Body of pancreas (tissue), 4 donors: ENCODE measurements around the gene RICTOR. TPM values are rescaled to one million over a fixed set of nuclear protein-coding genes. Genes with fewer than 3 reads are reported as not detected.

Source experiments
- ATAC-seq: fragments of 150-250 bp; one replicate; pipeline ENCODE4 v1.9.1; 2016
- DNase-seq, 4 donors: peaks; one replicate each; pipeline ENCODE4 v3.0.0-alpha.2; 2019
- H3K27ac ChIP-seq, 4 donors: fragments of 200-600 bp; sonication (generic); 1 replicate in 3 of 4; 2 replicates in 1 of 4; pipeline versions ENCODE4 v1.5.1 to v1.6.1; 2016 to 2019; ENCODE audit warnings: mild to moderate bottlenecking in 1 of 4, mixed read lengths in 1 of 4, moderate library complexity in 1 of 4
- H3K27me3 ChIP-seq, 2 donors: fragments of 200-600 bp; sonication (generic); one replicate each; pipeline ENCODE4 v1.6.0; 2016; ENCODE audit warnings: mild to moderate bottlenecking in 1 of 2
- H3K36me3 ChIP-seq, 2 donors: fragments of 200-600 bp; sonication (generic); replicated peaks in 1 of 2; 2 replicates each; pipeline ENCODE4 v1.5.1; 2016; ENCODE audit warnings: low read depth in 2 of 2; ENCODE audit not compliant: insufficient read depth in 1 of 2
- H3K4me1 ChIP-seq: fragments of 200-600 bp; sonication (generic); one replicate; pipeline ENCODE4 v1.6.0; 2016
- H3K4me3 ChIP-seq, 2 donors: fragments of 200-600 bp; sonication (generic); 1 replicate in 1 of 2; 2 replicates in 1 of 2; pipeline ENCODE4 v1.5.1; 2016 to 2019
- H3K9me3 ChIP-seq, 3 donors: fragments of 200-600 bp; sonication (generic); 1 replicate in 2 of 3; 2 replicates in 1 of 3; pipeline ENCODE4 v1.5.1; 2016
- POLR2A ChIP-seq, 3 donors: fragments of 450-650 bp; IDR thresholded peaks; one replicate each; pipeline ENCODE4 v1.6.1; 2016; ENCODE audit warnings: antibody characterized with exemption in 3 of 3, mild to moderate bottlenecking in 2 of 3
- WGBS, 2 donors: methylation state at CpG; one replicate each; pipeline ENCODE4 v1.1.5; 2017; 5-methylcytosine and 5-hydroxymethylcytosine counted together
- intact Hi-C: fragments of 100-400 bp; cut with DNase I; formaldehyde crosslinking; loops from one replicate; pipeline ENCODE4 v1.15.1; 2023
- total RNA-seq, 2 donors: library from RNA; depleted of rRNA; stranded (reverse); fragments of >200 nt; gene quantifications; one replicate each; pipeline ENCODE4 v1.1.0, GENCODE V29; 2016
- TF ChIP-seq, protein P1 (sequence below), 7 experiments: fragments of 450-650 bp in 4 of 7; fragments of 200-600 bp in 3 of 7; sonication (generic) in 3 of 7; IDR thresholded peaks; one replicate each; pipeline ENCODE4 v1.5.1; 2016 to 2019; ENCODE audit warnings: antibody characterized with exemption in 7 of 7

RICTOR gene
- total RNA-seq, 2 donors from 2014 or later, result 20.8 to 27.5 TPM

DNA sequence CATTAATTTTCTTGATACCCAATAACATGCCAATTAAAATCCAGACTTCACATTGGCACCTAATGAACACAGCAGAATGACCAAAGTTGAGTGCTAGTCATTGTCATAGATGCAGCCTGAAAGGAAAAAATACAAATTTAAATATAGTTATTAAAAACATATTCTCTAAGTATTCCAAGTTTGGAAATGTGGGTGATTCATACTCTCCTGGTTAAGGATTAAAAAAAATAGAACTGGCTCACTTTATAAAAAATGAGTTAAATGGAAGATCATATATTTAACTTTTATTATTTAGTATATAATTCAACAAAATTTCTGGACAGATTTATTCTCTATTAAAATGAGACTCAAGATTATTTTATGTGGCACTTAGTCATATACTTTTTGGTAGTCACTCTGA, 33.2 kb upstream of the RICTOR start:
- no peak for DNase-seq
- no peak for ATAC-seq
- Histone ChIP-seq H3K27me3 (no peaks in the 10 kb centered on the region), H3K4me1 (no peaks in the 10 kb centered on the region), H3K4me3 (no peak overlapping the region), H3K27ac (no peak overlapping the region), H3K9me3 (no peaks in the 10 kb centered on the region), H3K36me3 (no peaks in the 10 kb centered on the region)
- intact Hi-C loops, result no loop called here
- TF ChIP-seq POLR2A (IDR thresholded peaks at IDR 0.05), result no peak
- TF ChIP-seq, protein P1, sequence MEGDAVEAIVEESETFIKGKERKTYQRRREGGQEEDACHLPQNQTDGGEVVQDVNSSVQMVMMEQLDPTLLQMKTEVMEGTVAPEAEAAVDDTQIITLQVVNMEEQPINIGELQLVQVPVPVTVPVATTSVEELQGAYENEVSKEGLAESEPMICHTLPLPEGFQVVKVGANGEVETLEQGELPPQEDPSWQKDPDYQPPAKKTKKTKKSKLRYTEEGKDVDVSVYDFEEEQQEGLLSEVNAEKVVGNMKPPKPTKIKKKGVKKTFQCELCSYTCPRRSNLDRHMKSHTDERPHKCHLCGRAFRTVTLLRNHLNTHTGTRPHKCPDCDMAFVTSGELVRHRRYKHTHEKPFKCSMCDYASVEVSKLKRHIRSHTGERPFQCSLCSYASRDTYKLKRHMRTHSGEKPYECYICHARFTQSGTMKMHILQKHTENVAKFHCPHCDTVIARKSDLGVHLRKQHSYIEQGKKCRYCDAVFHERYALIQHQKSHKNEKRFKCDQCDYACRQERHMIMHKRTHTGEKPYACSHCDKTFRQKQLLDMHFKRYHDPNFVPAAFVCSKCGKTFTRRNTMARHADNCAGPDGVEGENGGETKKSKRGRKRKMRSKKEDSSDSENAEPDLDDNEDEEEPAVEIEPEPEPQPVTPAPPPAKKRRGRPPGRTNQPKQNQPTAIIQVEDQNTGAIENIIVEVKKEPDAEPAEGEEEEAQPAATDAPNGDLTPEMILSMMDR (IDR thresholded peaks at IDR 0.05), result no peak

DNA sequence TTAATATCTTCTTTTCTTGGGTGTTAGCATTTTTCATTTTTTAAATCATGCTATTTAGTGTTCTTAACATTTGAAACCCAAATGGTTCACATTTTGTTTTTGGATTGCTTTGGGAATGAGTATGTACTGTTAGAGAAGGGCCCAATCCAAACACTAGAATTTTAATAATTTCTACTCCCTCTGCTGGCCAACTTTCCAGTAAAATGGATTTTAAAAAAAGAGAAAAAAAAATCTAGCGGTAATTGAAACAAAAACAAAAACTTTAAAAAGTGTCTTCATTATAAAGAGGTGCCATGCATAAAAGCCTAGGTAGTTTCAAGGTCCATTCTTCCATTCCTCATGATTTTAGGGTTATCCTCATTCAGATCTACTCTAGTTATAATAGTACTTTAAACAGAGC, 32.1 kb upstream of the RICTOR start:
- intact Hi-C loops, result no loop called here
- no peak for TF ChIP-seq POLR2A (IDR thresholded peaks at IDR 0.05)
- TF ChIP-seq, protein P1 (IDR thresholded peaks at IDR 0.05), result no peak
- no peaks in the 10 kb centered on the region for H3K36me3 ChIP-seq

DNA sequence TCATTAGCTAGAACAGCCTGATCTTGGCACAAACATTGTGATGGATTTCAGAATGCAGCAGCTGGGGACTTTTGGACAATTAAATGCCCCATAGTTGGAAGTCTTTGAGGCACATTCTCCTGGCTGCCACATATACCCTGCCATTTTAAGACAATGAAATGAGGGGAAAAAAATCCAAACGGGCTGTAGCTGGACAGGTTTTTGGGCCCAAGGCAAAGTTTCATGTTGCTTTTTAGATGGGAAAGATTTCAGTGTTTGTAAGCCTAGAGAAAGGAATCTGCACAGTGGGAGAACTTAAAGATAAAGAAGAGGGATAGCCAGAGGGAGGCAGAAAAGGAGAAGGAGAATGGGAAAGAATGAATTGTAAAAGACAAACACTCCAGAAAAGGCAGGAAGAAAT, 30.0 kb upstream of the RICTOR start:
- WGBS, 2 donors, result 43 to 57% methylated on average over 1 of the region's 1 CpG
- H3K4me3 ChIP-seq, result no peak overlapping the region
- no peaks in the 10 kb centered on the region for H3K4me1 ChIP-seq
- H3K36me3 ChIP-seq, result no peaks in the 10 kb centered on the region
- DNase-seq, result no peak
- ATAC-seq, result no peak
- no peaks in the 10 kb centered on the region for H3K27me3 ChIP-seq
- intact Hi-C loops, result no loop called here
- no peaks in the 10 kb centered on the region for H3K9me3 ChIP-seq
- H3K27ac ChIP-seq, result no peak overlapping the region
- TF ChIP-seq POLR2A (IDR thresholded peaks at IDR 0.05), result no peak
- TF ChIP-seq, protein P1 (IDR thresholded peaks at IDR 0.05), result no peak

More for the DNA sequence above, 32.1 kb upstream of the RICTOR start:
- Histone ChIP-seq H3K9me3 (no peaks in the 10 kb centered on the region), H3K27me3 (no peaks in the 10 kb centered on the region), H3K27ac (no peak overlapping the region), H3K4me3 (no peak overlapping the region), H3K4me1 (no peaks in the 10 kb centered on the region)
- no peak for ATAC-seq
- WGBS, 2 donors, result 42 to 64% methylated on average over 1 of the region's 1 CpG
- no peak for DNase-seq

DNA sequence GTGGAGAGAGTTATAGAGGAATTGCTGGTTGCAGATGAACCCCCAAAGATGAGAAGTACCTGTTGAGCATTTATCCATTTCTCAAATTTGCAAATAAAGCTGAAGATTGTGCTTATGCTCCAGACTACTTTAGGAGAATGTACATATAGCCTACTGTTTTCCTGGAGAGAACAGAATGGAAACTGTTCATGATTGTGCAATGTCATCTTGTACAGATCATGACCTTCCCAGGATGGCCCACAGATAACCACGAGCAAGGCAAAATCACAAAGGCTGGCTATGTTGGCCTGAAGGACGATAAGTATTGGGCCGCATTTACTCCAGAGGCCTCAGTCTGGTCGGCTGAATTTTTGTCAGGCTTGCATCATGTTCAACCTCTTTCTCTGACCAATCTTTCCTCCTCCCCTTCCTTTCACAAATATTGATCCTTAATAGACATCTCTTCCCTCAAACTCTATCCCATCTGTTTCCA, 28.5 kb upstream of the RICTOR start:
- Histone ChIP-seq H3K4me3 (no peak overlapping the region), H3K27me3 (no peaks in the 10 kb centered on the region), H3K4me1 (no peaks in the 10 kb centered on the region), H3K27ac (no peak overlapping the region), H3K36me3 (no peaks in the 10 kb centered on the region), H3K9me3 (no peaks in the 10 kb centered on the region)
- DNase-seq (no peak), ATAC-seq (no peak)
- TF ChIP-seq POLR2A (IDR thresholded peaks at IDR 0.05), result no peak
- TF ChIP-seq, protein P1 (IDR thresholded peaks at IDR 0.05), result no peak
- 61 to 70% methylated on average over 4 of the region's 4 CpGs for WGBS, 2 donors
- intact Hi-C loops, result no loop called here

DNA sequence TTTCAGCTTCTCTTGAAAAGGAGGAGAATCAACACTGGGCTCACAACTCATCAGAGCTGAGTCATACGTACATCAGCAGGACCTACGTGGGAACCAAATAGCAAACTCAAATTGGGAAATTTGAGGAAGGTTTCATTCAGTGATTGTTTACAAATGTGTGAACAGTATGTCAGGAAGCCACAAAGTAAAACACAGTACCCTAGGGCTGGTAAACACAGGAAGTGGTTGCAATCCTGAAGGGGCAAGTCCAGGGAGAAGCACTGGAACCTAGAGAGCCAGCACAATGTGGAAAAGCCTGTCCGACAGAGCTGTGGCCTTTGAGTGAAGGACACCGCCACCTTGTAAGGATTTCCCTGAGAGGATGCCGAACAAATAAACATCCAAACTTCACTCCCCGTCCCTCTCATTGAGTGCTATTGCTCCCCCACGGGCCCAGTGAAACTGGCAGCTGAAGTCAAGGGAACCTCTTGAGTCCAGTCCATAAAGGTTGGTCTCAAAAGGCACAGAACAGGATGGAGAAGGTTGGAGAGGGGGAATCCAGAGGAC, 26.7 kb upstream of the RICTOR start:
- 73 to 75% methylated on average over 7 of the region's 7 CpGs for WGBS, 2 donors
- intact Hi-C loops, result no loop called here
- no peak for DNase-seq

More for the DNA sequence above, 26.7 kb upstream of the RICTOR start:
- H3K36me3 ChIP-seq, result no peaks in the 10 kb centered on the region
- no peak for ATAC-seq
- H3K4me3 ChIP-seq, result no peak overlapping the region
- no peak for TF ChIP-seq POLR2A (IDR thresholded peaks at IDR 0.05)
- TF ChIP-seq, protein P1 (IDR thresholded peaks at IDR 0.05), result no peak
- no peaks in the 10 kb centered on the region for H3K9me3 ChIP-seq
- H3K27me3 ChIP-seq, result no peaks in the 10 kb centered on the region
- H3K27ac ChIP-seq, result no peak overlapping the region
- no peaks in the 10 kb centered on the region for H3K4me1 ChIP-seq
